ENCODE measurements around the gene PLK2.

The PLK2 gene

GRCh38 chr5:58477760-58478376 is 18.0 kb upstream of the PLK2 start:
- no peak for DNase-seq

- DNase-seq, result no peak
These were observed 15.5 kb upstream of the PLK2 start for GRCh38 chr5:58475404-58475803.

GRCh38 chr5:58469896-58470295 is 10.0 kb upstream of the PLK2 start:
- DNase-seq, result no peak

- no peak for DNase-seq
These were observed 7.1 kb upstream of the PLK2 start for GRCh38 chr5:58466939-58467338.

GRCh38 chr5:58462623-58463230 is 2.8 kb upstream of the PLK2 start:
- peak; percentile 9 for DNase-seq

- no peak for DNase-seq
These were observed 2.3 kb upstream of the PLK2 start for GRCh38 chr5:58462154-58462553.

- DNase-seq, result peak; percentile 79
These were observed 923 bp upstream of the PLK2 start for GRCh38 chr5:58460732-58461286.

- peak; percentile 30 for DNase-seq
These were observed 512 bp downstream of the PLK2 start for GRCh38 chr5:58459146-58460001.

GRCh38 chr5:58458743-58459145 is 1.1 kb downstream of the PLK2 start:
- no peak for DNase-seq

- DNase-seq, result no peak
These were observed 1.6 kb downstream of the PLK2 start for GRCh38 chr5:58458141-58458742.

- no peak for DNase-seq
These were observed 2.8 kb downstream of the PLK2 start for GRCh38 chr5:58457050-58457449.

GRCh38 chr5:58456486-58456885 is 3.4 kb downstream of the PLK2 start:
- DNase-seq, result no peak

- no peak for DNase-seq
These were observed 3.9 kb downstream of the PLK2 start for GRCh38 chr5:58456026-58456425.

- DNase-seq, result no peak
These were observed 4.4 kb downstream of the PLK2 start for GRCh38 chr5:58455480-58455879.

GRCh38 chr5:58455066-58455465 is 4.8 kb downstream of the PLK2 start:
- no peak for DNase-seq

- no peak for DNase-seq
These were observed 5.9 kb downstream of the PLK2 start for GRCh38 chr5:58454025-58454424.

GRCh38 chr5:58453306-58453705 is 6.6 kb downstream of the PLK2 start:
- DNase-seq, result no peak

GRCh38 chr5:58452566-58453258 is 7.2 kb downstream of the PLK2 start:
- DNase-seq, result no peak

GRCh38 chr5:58451732-58452565 is 7.9 kb downstream of the PLK2 start:
- DNase-seq, result no peak

GRCh38 chr5:58450811-58451629 is 8.9 kb downstream of the PLK2 start:
- no peak for DNase-seq

- no peak for DNase-seq
These were observed 9.9 kb downstream of the PLK2 start for GRCh38 chr5:58450018-58450417.

Measured in T1000 (cell line).